Medulla oblongata (tissue), 1 donor: ENCODE measurements around the gene KCNT1.

Experiments
- DNase-seq: peaks from one replicate; pipeline ENCODE4 v3.0.0-alpha.2; 2015; ENCODE audit errors: extremely low spot score

KCNT1 gene

DNA sequence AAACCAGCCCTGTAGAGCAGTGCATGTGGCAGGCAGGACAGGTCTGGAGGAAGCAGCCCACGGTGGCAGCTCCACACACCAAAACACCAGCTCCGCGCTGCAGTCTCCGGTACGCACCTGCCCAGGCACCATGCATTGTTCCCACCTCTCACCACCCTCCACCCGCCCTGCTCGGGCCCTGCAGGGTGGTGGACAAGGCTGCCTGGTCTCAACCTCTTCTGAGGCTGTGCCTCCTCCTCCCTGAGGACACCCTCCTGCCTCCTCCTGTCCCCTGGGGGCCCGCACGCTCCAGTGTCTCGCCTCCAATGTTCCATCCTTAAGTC is 96.2 kb downstream of the KCNT1 start:
- DNase-seq, result no peak

DNA sequence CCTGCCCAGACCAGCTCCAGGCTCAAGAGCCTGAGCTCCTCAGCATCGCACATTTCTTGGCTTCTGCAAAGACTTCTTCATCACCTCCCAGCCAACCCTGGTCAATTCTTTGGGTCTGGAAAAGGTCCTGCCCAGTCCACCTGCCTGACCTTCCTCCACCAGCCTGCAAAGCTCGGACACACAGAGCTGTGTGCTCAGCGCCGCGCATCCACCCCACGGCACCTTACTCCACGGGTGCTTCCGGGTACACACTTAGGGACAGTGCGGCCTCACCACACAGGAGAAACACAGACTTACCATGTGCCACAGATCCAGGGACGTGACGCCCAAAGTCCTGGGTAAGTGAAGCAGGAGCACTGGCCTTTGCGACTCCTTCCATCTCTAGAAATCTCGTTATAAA is 97.3 kb downstream of the KCNT1 start:
- no peak for DNase-seq

DNA sequence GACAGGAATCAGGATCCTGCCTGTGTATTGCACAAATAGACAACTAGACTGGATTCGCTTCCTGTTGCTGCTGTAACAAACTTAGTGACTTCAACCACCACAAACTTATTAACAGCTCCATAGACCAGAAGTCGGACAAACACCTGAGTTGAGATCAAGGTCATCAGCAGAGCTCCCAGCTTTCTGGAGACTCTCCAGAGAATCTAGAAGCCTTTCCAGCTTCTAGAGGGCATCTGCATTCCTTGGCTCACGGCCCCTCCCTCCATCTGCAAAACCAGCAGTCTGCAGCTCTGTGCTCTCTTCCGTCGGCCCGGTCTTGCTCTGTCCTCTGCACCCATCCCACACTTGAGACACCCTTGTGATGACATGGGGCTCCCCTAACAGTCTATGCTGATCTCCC is 99.1 kb downstream of the KCNT1 start:
- no peak for DNase-seq

DNA sequence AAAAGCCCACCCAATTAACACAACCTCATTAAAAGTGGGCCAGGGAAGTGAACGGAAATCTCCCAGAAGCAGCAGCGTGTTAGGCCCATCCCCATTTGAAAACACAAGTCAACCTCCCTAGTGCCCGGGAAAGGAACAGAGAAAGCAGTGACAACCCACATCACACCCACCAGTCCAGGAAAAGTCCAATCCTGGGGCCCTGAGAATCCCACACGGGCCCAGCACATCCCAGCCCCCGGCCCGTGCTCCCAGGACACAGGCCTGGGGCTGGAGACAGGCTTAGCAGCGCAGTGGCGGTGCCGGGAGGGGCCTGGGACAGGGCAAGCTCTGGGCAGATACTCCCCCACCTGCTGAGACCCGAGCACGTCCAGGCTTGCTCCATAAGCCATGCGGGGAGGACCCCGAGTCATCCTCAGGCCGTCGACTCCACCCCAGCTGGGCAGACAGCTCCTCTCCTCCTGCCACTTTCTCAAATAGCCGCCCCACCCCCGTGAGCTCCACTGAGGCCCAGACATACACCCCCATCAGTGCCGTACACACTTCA is 101.0 kb downstream of the KCNT1 start:
- DNase-seq, result no peak

DNA sequence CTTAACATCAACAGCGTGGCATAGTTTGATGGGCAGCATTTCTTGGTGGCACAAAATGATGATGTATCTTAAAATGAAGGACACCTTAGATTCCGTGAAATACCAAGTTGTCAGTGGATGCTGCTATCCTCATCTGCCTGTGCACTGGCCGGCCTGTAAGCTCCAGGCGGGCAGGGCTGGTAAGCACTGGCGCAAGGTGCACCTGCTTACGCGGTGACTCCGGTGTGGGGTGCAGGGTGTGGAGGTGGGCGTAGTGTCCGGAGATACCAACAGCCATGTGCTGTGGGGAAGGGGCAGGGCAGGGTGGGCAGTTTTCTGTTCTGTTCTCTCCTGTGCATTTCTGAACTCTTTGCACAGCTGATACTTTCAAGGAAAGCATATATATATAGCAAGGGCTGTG is 101.5 kb downstream of the KCNT1 start:
- DNase-seq, result no peak

DNA sequence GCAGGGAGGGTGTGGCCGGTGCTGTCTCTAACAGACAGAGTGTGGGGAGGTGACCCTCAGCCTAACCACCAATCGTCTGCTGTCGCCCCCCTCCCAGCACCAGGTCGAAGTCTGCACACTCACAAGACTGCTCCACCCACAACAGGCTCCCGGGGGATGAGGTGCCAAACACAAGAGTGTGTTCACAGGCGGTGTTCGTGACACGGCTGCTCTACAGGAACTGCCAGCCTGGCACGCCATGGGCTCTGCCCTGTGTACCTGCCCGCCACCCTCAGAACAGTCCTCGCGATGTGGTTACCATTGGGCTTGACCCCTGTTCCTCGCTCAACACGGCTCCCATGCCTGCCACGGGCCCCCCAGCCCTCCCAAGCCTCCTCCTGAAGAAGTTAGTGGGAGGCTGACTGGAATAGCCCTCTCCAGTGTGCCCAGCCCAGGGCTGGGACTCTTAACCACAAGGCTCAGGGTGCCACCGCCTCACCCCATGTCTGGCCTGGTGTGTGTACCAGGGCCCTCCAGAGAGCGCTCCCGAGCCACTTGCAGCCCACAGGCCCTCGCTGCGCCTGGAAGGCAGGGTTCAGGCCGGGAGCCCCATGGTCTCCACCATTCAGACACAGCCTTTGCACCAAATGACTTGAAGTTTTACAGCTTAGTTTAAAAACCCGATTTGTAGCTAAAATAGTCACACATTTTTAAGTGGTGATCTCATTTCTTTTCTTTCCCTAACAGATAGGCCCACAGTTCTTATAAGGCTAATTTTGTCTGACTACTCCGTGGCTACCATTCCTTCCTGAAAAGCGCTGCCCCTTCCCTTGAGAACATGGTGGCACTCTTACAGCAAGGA is 102.8 kb downstream of the KCNT1 start:
- no peak for DNase-seq

DNA sequence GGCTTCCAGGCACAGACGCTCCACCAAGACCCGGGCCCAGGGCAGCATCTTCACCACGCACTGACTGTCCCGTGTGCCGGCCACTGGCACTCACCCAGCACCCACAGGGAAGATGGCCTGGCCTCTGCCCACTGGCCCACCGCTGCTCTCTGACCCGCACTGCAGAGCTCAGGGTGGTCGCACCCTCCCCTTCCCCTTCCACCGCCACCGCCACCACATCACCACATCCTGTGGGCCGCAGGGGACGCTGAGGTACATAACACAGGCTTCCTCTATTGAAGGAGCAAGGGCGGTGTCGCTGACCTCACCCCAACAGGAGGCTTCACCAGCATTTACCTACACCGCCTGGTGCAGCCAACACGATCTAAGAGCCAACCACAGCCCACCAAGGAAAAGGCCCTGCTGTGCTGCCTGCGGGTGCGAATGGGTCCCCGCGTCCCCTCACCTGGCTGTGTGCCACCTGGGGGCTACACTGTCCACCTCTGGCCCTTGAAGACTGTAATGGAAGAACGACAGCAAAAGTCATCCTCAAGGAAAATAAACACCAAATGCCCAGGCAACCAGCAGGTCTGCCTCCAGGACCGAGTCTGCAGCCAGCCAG is 103.5 kb downstream of the KCNT1 start:
- no peak for DNase-seq

DNA sequence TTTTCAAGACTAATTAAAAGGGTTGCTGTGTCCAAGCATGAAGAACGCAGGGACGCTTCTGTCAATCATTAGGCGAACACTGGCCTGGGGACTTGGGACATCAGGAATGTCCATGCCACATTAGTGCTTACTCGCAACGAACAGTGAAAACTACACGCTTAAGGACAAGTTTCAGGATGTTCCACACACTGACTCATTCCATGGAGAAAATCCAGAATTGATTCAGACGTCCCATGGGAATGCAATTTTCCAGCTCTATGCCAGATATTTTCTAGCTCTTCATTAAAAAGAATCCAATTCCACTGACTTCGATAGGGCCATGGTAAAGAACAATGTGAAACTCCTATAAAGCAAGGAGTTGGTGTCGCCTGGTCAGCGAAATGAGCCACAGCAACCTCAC is 107.2 kb downstream of the KCNT1 start:
- no peak for DNase-seq

DNA sequence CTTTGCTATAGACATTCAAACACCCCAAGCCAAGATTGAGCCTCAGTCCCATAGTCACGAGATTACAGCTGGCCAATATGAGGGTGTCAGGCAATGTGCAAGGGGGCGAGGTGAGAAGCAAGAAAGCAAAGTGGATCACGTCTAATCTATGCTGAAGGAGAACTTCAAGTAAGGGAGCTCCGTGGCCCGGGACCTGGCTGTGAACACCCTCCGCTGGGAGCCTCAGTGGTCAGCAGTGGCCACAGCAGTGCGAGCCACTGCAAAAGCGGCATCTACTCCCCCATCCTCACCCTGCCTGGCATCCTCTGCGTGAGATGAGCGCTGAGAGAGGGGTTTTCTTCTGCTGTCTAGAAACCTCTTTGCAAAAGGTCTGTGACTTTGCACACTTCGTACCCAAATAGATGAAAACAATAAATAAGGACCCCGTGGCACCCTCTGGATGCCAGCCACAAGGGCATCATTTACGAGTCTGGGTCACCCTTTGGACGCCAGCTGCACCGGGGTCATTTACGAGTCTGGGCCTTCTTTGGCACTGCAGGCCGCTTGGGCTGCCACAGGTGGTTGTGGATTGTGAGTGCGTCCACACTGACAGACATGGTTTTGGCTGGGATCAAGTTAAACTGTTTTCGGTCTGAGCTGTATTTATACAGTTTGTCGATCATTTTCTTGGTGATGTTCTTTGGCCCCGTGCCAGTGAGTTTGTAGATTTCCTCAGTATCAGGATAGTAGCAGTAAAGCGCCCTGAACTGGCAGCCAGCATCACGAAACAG is 109.0 kb downstream of the KCNT1 start:
- DNase-seq, result no peak

DNA sequence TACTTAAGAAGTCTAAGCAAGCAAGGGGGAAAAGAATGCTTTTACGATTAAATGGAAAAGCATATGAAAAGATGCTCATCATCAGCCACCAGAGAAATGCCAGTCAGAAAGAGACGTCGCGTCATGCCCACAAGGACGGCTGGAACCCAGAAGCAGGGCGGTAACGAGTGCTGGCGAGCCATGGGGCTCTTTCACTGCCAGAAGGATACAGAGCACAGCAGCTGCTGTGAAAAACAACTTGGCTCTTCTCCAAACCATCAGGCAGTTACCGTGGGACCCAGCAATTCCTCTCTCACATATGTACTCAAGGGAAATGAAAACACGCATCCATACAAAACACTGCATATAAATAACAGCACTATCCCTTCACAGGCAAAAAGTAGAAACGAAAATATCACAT is 109.8 kb downstream of the KCNT1 start:
- peak; percentile 34 for DNase-seq

DNA sequence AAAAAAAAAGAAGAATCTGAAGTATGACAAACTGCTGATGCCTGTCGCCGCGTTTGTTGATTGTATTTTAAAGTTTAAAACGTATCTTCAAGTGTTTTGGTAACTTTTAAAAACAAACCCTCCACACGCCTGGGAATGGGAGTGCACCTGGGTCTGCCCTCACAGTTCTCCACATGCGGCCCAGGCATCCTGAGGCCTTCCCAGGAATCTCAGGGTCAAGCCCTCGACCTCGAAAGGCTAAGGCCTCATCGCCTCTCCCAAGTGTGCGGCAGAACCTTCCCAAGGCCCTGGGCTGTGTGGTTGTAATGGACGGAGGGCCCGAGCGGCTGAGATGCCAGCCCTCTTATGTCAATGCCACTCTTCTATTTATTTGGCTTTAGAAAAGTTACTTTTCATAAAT is 111.0 kb downstream of the KCNT1 start:
- no peak for DNase-seq

DNA sequence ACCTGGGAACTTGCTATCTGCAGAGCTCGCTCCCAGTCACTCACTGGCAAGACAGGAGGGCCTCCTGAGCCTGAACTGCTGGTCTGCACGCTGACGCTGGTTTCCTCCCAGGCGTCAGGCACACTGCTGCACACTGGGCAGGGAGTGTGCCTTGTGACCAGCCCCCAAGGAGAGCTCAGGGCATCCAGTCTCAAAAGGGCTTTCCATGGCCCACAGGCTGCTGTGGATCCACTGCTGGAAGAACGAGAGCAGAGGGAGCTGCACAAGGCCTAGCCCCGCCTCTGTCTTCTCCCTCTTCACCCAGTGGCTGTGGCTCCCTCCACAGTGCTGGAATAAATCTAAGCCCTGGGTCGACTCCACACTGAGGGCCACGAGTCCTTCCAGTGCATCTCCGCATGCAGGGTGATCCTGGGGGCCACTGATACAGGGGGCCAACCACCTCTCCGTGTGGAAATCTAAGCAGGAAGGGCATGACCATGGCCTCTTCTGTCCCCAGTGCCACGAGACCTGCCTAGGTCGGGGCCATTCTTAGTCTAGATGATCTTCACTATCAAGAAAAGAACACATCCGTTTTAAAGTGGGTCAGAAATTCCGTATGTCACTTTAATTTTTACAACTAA is 111.8 kb downstream of the KCNT1 start:
- DNase-seq, result no peak

DNA sequence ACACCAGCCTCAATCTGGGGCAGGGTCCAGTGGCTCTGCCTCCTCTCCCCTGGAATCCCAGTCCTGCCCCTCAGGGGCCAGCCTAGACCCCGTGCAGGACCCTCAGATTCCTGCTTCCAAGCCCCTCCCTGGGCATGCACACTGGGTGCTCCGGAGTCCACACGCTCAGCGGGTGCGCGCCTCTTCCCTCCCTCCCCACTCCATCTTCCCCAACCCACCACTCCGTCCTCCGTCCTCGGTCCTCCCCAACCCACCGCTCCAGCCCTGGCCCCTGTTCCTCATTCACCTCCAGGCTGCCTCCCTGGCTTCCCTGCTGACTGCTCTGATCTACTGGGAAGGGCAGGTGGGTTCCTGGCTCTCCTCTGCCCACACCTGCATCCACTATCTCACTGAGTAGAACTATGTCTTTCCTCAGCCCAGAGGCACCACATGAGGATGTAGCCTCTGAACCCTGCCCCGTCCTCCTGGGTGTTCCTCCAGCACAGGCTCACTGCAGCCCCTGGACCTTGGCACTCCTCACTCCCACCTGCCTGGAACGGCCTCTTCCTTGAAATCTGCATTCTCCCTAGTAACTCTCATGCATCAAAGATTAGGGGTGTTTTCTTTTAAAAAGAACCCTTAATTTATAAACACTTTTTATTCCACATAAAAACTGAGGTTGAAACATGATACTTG is 112.6 kb downstream of the KCNT1 start:
- DNase-seq, result no peak

DNA sequence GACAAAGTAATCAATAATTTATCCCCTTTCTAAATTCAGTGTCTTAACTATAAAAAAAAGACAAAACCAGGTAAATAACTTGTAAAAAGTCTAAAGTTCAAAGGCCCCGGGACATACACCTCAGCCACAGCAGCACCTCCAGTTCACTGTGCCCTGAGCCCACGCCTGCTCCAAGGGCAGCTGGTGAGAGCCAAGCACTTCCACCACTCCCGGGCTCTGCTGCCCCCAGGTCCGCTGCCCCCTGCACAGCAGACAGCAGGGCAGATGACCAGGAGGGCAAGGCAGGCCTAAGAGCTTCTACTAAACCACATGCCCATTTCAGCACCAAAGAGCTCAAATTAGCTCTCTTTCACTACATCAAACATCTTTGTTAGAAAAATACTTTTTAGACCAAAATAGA is 113.4 kb downstream of the KCNT1 start:
- DNase-seq, result no peak

DNA sequence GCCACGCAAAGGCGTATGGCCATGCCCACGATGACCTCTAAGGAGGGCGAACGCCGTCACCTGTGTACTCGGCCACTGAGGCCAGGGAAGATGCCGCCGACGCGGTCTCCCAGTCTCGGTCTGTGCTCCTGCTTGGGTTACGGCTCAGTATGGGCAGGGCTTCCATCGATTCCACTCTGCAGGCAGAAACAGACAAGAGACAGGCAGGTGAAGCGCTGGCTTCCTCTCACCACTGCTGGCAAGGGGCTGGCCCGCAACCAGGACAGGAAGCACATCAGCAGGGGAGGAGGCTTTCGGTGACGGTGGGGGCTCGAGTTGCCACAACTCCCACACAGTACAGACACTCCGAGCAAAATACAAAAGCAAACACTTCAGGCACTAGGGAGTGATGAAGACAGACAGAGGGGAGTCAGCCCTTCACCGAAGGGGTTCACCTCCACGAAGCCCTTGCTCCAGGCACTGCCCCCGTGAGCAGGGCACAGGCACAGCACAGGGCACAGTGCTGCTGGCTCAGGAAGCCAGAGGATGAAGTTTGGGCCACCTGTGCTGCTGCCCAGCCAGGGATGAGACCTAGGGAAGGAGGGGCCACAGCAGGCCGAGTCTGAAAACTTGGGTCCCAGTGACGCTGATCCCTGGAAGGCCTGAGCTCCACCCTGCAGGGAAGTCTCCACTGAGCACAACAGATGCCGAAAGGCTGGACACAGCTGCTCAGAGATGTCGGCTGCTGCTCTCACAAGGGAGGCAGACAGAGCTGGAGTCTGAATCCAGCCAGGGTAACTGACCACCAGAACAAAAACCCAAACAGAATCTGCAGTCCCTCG is 114.1 kb downstream of the KCNT1 start:
- no peak for DNase-seq

DNA sequence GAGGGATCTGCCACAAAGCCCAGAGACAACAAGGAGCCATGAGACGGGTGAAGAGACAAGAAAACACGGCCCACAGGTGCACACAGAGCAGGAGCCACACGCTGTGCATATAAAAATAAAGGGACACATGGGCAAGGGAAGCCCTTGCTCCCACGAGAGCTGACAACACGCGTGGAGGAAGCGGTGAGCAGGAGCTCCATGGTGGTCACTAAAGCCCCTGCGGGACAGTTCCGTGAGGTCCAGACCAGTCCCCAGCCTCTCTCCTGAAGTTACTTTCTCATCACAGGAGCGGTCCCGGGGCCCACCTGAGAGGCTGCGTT is 114.6 kb downstream of the KCNT1 start:
- DNase-seq, result no peak

DNA sequence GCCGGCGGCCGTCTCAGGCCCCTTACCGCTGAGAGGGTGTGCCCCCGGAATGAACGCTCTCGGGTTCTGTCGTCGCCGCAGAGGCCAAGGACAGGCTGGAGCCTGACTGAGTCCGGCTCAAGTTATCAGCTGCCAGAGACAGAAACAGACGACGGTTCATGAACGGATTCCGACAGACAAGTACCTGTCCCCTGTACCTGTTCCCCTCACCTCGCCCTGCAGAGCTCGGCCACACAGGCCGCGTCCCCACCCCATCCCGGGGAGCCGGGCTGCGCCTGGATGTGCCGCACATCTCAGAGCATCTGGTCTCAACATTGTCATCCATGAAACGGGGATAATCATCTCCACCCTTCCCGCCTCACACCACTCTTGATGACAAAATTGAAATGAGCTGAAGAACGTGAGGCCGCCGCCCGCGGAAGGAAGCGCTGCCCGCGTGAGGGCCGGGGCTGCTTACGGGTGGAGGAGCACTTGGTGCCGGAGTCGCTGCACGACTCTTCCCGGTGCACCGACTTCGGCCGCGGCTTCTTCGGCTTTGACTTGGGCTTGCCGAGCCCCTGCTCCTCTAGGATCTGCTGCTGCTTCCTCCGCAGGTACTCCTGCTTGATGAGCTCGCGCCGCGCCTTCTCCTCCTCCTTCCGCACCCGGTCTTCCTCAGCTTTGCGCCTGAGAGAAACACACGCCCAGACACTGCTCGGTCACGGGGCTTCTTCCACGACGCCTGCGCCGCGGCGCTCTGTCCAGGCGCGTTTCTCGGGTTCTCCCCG is 116.1 kb downstream of the KCNT1 start:
- no peak for DNase-seq

DNA sequence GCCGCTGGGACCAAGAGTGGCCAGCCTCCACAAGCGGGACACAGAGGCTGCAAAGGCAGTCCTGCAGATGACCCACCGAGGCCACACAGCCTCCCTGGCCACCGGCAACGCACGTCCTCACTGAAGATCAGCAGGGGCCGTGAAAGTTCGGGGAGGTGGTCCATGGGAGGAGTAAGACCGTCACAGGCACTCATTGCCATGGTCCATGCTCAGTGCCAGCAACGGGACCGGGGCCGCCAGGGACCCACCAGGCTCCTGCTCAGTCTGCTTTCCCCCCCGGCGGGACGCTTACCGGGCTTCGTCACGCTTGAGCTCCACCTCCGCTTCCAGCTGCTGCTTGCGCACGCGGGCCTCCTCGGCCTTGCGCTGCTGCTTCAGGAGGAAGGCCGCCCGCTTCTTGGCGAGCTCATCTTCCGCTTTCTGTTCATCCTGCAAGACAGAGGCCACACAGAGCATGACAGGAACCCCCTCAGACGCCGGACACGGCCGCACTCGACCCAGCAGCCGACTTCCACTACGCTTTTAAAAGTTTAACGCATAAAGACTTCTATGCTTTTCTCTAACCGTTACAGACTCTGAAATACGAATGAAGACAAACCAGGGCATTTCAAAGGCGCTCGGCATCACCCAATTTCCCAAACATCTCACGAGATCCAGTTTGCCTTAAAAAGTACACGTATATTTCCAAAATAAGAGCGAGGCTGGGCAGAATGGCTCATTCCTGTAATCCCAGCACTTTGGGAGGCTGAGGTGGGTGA is 116.9 kb downstream of the KCNT1 start:
- no peak for DNase-seq

DNA sequence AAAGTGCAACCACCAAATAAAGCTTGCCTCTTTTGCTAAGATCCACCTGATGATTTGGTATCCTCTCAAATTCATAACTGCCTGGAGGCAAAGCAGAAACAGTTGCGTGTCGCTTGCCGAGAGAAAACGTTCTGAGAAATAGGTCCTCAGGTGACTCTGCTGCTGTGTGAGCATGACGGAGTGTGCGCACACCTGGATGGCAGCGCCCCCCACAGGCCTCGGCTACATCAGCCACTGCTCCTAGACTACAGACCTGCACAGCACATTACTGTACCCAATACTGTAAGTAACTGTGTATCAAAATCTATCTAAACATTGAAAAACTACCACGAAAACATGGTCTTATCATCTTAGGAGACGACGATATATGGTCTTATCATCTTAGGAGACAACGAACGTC is 117.9 kb downstream of the KCNT1 start:
- no peak for DNase-seq

DNA sequence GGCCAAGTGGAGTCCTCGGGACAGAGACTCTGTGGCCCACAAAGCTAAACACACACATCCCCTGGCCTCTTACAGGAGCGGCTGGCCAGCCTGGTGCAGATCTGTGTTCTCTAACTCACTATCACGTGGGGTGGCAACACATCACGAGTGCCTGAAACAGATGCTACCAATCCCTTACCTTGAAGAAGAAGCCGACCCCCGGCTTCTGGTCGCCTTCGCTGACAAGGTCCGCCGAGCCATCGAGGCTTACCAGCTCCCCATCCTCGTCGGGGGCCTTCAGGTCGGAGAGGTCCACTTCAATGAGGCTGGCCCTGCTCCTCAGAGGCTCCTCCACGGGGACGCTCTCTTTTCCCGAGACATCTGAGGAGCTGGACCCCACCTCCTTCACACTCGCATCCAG is 118.7 kb downstream of the KCNT1 start:
- DNase-seq, result no peak
